Measurements from ENCODE around the gene PHRF1.

The PHRF1 gene

GRCh38 chr11:556662-557256, 19.5 kb upstream of the PHRF1 start:
- no peak for DNase-seq (ENCODE audit: low read depth)

GRCh38 chr11:557328-558132, 18.7 kb upstream of the PHRF1 start:
- no peak for DNase-seq (ENCODE audit: low read depth)

GRCh38 chr11:558503-558902, 17.8 kb upstream of the PHRF1 start:
- no peak for DNase-seq (ENCODE audit: low read depth)

- no peak for DNase-seq (ENCODE audit: low read depth)
These were observed 17.1 kb upstream of the PHRF1 start for GRCh38 chr11:559020-559620.

- DNase-seq (ENCODE audit: low read depth): no peak
These were observed 16.5 kb upstream of the PHRF1 start for GRCh38 chr11:559712-560304.

- DNase-seq (ENCODE audit: low read depth): peak; percentile 43
These were observed 15.7 kb upstream of the PHRF1 start, which contains the start of the genes LMNTD2 and RASSF7 for GRCh38 chr11:560305-561147. Gene LMNTD2, minus strand, starts transcription at chr11:560738. Its CDS starts 22 bp downstream, at chr11:560716. Gene RASSF7, plus strand, starts transcription at chr11:560970. Its CDS starts 799 bp downstream, at chr11:561769.

GRCh38 chr11:561148-562003, 14.9 kb upstream of the PHRF1 start:
- no peak for DNase-seq (ENCODE audit: low read depth)

- DNase-seq (ENCODE audit: low read depth): no peak
These were observed 14.1 kb upstream of the PHRF1 start for GRCh38 chr11:562046-562645.

- DNase-seq (ENCODE audit: low read depth): no peak
These were observed 13.0 kb upstream of the PHRF1 start for GRCh38 chr11:563066-563811.

- no peak for DNase-seq (ENCODE audit: low read depth)
These were observed 12.3 kb upstream of the PHRF1 start for GRCh38 chr11:563812-564578.

GRCh38 chr11:565921-566509, 10.3 kb upstream of the PHRF1 start:
- DNase-seq (ENCODE audit: low read depth): no peak

- no peak for DNase-seq (ENCODE audit: low read depth)
These were observed 9.2 kb upstream of the PHRF1 start for GRCh38 chr11:567011-567628.

- no peak for DNase-seq (ENCODE audit: low read depth)
These were observed 8.5 kb upstream of the PHRF1 start for GRCh38 chr11:567629-568292.

GRCh38 chr11:568306-569157, 7.7 kb upstream of the PHRF1 start:
- DNase-seq (ENCODE audit: low read depth): peak; percentile 81

- no peak for DNase-seq (ENCODE audit: low read depth)
These were observed 6.9 kb upstream of the PHRF1 start for GRCh38 chr11:569158-569885.

GRCh38 chr11:571802-572185, 4.5 kb upstream of the PHRF1 start:
- DNase-seq (ENCODE audit: low read depth): no peak

Data from stromal cell of bone marrow (primary cell).